Activated naive CD8-positive, alpha-beta T cell (primary cell): Measurements from ENCODE around the gene CTPS1.

Experiments used
- H3K27ac Mint-ChIP-seq: one replicate; pipeline ENCODE4 v1.8.0; 2021; ENCODE audit warnings: mixed read lengths
- H3K27me3 Mint-ChIP-seq: one replicate; pipeline ENCODE4 v1.8.0; 2021; ENCODE audit warnings: mixed read lengths
- H3K36me3 Mint-ChIP-seq: one replicate; pipeline ENCODE4 v1.8.0; 2021; ENCODE audit warnings: mixed read lengths
- H3K4me1 Mint-ChIP-seq: one replicate; pipeline ENCODE4 v1.8.0; 2021; ENCODE audit warnings: low read depth, mixed read lengths
- H3K4me3 Mint-ChIP-seq: one replicate; pipeline ENCODE4 v1.8.0; 2021; ENCODE audit warnings: mild to moderate bottlenecking, mixed read lengths
- H3K9me3 Mint-ChIP-seq: one replicate; pipeline ENCODE4 v1.8.0; 2021; ENCODE audit warnings: low read depth, mixed read lengths

CTPS1 gene

DNA sequence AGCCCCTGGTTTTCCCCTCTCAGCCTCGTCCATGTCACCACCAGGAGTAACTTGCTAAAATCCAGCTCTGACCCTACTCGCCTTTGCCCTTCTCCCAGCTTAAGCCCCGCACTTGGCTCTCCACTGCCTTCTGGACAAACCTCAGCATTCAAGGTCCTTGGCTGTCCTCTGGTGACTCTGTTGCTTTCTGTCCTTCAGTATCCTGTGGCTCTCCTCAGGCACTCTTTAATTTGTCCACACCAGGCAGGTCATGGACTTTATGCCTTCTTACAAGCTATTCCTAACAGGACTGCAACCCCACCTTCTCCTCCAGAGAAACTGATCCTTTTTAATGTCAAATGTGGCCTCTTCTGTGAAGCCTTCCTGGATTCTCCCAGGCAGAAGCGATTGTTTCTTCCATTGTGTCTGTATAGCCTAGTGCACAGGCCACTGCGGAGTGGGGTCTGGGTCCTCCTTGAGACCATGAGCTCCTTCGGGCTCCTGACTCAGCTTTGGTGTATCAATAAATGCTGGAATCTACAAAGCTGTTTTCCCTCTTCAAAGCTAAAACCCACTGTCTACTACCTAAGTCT lies 26.7 kb upstream of the CTPS1 start:
- H3K36me3 Mint-ChIP-seq: no peaks in the 10 kb centered on the region
- H3K9me3 Mint-ChIP-seq: no peaks in the 10 kb centered on the region
- H3K4me3 Mint-ChIP-seq: no peak overlapping the region
- H3K27me3 Mint-ChIP-seq: peaks cover 12% of the 10 kb centered on the region
- H3K4me1 Mint-ChIP-seq: no peaks in the 10 kb centered on the region
- H3K27ac Mint-ChIP-seq: no peak overlapping the region

DNA sequence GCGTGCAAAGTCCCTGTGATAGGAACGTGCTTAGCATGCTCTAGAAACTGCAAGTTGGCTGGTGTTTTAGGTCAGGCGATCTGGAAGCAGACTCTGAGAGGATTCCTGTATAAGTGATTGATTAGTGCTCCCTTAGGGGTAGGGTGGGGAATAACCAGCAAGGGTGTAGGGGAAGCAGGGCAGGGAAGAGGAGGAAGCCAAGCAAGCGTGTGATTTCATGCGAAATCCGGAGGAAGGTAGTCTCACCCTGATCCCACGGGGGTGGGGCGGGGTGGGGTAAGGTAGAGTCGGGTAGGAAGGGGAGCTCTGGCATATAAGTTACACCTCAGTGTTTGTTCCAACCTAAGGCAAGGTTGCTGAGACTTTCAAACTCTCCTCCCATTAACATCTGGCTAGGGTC lies 24.9 kb upstream of the CTPS1 start:
- Mint-ChIP-seq H3K9me3 (no peaks in the 10 kb centered on the region), H3K36me3 (no peaks in the 10 kb centered on the region), H3K27me3 (peaks cover 9% of the 10 kb centered on the region), H3K4me3 (no peak overlapping the region), H3K27ac (no peak overlapping the region), H3K4me1 (no peaks in the 10 kb centered on the region)

DNA sequence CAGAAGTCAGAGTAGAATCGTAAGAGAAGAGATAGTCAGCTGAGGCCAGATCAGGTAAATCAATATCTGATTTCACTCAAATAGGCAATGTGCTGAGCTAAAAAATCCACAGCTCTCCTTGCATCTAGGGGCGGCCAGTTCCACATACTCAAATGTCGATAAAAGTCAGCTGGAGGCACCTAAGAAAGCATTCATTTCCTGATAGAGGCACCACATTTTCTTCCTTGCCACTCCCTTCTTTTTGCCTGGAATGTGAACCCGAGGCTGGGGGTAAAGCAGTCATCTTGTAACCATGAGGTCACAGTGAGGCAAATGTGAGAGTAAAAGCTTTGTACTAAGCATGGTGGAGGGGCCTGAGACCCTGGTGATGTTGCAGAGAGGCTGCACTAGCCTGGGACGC lies 24.2 kb upstream of the CTPS1 start:
- no peak overlapping the region for H3K4me3 Mint-ChIP-seq
- H3K36me3 Mint-ChIP-seq: no peaks in the 10 kb centered on the region
- no peaks in the 10 kb centered on the region for H3K9me3 Mint-ChIP-seq
- no peak overlapping the region for H3K27ac Mint-ChIP-seq
- peaks cover 9% of the 10 kb centered on the region for H3K27me3 Mint-ChIP-seq
- H3K4me1 Mint-ChIP-seq: no peaks in the 10 kb centered on the region

DNA sequence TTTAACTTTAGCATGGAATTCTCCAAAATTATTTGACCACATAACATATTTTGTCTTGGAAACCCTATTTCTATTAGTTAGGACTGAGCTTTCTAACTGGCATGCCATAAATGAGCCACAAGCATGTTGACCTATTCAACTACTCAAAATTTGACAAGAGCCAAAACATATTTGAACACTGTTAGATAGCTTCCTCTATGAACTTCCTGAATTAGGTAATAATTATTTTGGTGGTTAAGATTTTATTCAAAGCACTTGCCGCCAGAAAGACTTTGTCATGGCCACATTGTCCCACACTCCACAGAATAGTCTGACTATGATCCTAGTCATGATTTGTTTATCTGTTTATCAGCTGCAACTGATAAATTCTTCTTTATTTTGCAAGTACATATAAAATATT lies 23.1 kb upstream of the CTPS1 start:
- Mint-ChIP-seq H3K27me3 (peaks cover 9% of the 10 kb centered on the region), H3K4me1 (no peaks in the 10 kb centered on the region), H3K36me3 (no peaks in the 10 kb centered on the region), H3K9me3 (no peaks in the 10 kb centered on the region), H3K27ac (no peak overlapping the region), H3K4me3 (no peak overlapping the region)

DNA sequence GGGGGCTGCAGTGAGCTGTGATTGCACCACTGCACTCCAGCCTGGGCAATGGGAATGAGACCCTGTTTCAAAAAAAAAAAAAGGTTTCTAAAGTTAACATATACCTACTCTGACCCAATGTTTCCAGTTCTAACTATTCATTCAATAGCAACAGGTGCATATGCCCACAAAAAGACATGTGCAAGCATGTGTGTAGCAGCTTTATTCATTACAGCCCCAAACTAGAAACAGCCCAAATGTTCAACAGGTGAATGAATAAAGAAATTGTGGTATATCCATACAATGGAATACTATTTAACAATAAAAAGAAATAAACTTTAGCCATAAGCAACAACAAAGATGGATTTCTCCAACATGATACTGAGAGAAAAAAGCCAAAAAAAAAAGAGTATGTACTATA lies 21.3 kb upstream of the CTPS1 start:
- no peaks in the 10 kb centered on the region for H3K4me1 Mint-ChIP-seq
- no peaks in the 10 kb centered on the region for H3K9me3 Mint-ChIP-seq
- no peak overlapping the region for H3K27ac Mint-ChIP-seq
- no peak overlapping the region for H3K4me3 Mint-ChIP-seq
- H3K27me3 Mint-ChIP-seq: peaks cover 9% of the 10 kb centered on the region
- H3K36me3 Mint-ChIP-seq: no peaks in the 10 kb centered on the region

DNA sequence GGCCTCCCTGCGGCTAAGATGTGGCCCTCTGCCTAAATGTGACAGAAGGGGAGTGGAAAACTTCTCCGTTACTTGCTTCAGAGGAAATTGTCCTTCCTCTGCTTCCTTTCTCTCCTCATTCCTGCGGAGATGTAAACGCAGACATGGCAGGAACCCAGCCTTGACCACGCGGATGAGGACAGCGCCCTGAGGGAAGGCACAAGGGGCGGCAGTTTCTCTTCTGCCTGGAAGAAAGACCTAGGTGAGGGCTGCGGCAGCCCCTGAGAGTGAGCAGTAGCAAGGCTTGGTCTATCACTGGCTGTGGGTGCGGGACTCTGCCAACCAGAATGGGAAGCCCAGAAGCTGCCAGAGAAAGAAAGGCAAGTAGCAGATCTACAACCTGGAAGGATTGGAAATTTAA lies 14.0 kb upstream of the CTPS1 start:
- Mint-ChIP-seq H3K4me3 (no peak overlapping the region), H3K4me1 (no peaks in the 10 kb centered on the region), H3K27ac (no peak overlapping the region), H3K27me3 (no peaks in the 10 kb centered on the region), H3K9me3 (no peaks in the 10 kb centered on the region), H3K36me3 (no peaks in the 10 kb centered on the region)

DNA sequence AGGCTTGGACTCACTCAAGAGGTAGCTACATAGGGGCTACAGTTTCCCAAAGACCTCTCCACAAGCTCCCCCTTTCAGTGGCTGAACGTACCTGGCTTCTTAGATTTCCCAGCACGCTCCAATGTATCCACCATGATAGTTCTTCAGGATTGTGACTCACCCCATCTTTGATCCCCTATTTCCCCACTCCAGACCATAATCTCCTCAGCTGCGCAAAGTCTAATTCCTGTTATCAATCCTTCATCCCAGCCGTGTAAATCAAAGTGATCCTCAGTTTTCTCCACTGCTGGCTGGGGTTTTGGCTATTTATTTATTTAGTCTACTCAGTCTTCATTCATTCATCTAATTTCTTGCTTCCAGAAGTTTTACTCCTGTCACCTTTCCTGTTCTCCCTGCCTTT lies 13.1 kb upstream of the CTPS1 start:
- Mint-ChIP-seq H3K9me3 (no peaks in the 10 kb centered on the region), H3K4me3 (no peak overlapping the region), H3K4me1 (no peaks in the 10 kb centered on the region), H3K36me3 (no peaks in the 10 kb centered on the region), H3K27ac (no peak overlapping the region), H3K27me3 (no peaks in the 10 kb centered on the region)

DNA sequence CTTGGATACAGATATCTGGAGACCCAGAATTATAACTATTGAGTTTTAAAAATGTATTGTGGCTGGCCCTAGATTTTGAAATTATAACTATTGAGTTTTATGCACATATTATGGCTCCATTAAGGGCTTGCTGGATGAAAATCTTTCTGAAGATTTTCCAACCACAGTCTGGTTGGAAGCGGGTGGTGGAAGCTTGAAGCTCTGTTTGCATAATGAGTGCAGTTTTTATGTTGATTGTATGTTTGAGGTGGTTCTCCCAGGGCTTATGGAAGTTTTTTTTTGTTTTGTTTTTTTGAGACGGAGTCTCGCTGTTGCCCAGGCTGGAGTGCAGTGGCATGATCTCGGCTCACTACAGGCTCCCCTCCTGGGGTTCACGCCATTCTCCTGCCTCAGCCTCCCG lies 10.1 kb upstream of the CTPS1 start:
- Mint-ChIP-seq H3K36me3 (no peaks in the 10 kb centered on the region), H3K4me1 (no peaks in the 10 kb centered on the region), H3K4me3 (no peak overlapping the region), H3K27ac (no peak overlapping the region), H3K9me3 (no peaks in the 10 kb centered on the region), H3K27me3 (peaks cover 1% of the 10 kb centered on the region)

DNA sequence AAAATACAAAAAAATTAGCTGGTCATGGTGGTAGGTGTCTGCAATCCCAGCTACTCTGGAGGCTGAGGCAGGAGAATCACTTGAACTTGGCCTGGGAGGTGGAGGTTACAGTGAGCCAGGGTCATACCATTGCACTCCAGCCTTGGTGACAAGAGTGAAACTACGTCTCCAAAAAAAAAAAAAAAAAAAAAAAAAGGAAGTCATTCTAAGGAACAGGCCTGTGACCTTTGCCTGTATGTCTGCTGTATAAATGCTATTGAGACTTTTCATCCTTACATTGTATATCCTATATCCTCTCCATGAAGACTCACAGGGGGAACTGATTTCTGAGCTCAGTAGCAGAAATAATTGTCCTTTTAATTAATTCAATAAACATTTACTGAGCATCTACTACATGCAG lies 7.5 kb upstream of the CTPS1 start:
- Mint-ChIP-seq H3K27me3 (peaks cover 1% of the 10 kb centered on the region), H3K9me3 (no peaks in the 10 kb centered on the region), H3K4me3 (no peak overlapping the region), H3K36me3 (no peaks in the 10 kb centered on the region), H3K27ac (no peak overlapping the region), H3K4me1 (no peaks in the 10 kb centered on the region)

DNA sequence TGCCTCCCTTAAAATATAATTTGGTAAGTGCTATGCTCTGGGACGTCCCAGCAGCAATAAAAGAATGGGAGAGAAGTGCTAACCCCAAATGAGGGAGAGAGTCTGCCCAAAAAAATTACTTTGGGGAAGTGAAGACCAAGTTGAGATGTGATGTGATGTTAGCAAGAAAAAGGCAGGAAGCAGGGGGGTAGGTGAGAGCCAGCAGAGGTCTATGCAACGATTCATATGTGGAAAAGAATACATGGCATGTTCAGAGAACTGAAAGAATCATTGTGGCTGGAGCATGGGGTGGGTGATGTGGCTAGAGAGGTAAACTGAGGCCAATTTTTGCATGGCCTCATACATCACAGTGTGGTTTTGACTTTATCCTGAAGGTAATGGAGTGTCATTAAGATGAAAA lies 5.6 kb upstream of the CTPS1 start:
- Mint-ChIP-seq H3K4me1 (peaks cover 2% of the 10 kb centered on the region), H3K27me3 (peaks cover 1% of the 10 kb centered on the region), H3K4me3 (no peak overlapping the region), H3K9me3 (no peaks in the 10 kb centered on the region), H3K27ac (no peak overlapping the region), H3K36me3 (no peaks in the 10 kb centered on the region)

DNA sequence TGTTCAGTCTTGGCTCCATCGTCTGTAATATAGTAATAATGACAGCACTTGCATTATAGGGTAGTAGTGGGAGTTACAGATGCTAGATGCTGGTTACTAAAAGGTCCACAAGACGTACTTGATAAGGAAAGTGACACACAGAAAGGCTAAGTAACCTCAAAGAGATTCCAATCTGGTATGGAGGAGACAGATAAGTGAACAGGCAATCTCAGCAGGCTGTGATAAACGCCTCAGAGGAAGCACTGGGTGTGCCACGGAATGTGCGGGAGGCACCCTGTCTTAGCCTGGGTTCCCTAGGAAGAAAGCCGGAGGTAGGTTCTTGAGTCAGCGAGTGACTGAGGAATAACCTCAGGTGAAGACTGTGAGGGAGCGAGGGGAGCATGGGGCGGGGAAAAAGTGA lies 4.6 kb upstream of the CTPS1 start:
- no peak overlapping the region for H3K27ac Mint-ChIP-seq
- H3K4me3 Mint-ChIP-seq: no peak overlapping the region
- H3K9me3 Mint-ChIP-seq: no peaks in the 10 kb centered on the region
- peaks cover 2% of the 10 kb centered on the region for H3K4me1 Mint-ChIP-seq
- H3K27me3 Mint-ChIP-seq: peaks cover 1% of the 10 kb centered on the region
- no peaks in the 10 kb centered on the region for H3K36me3 Mint-ChIP-seq

DNA sequence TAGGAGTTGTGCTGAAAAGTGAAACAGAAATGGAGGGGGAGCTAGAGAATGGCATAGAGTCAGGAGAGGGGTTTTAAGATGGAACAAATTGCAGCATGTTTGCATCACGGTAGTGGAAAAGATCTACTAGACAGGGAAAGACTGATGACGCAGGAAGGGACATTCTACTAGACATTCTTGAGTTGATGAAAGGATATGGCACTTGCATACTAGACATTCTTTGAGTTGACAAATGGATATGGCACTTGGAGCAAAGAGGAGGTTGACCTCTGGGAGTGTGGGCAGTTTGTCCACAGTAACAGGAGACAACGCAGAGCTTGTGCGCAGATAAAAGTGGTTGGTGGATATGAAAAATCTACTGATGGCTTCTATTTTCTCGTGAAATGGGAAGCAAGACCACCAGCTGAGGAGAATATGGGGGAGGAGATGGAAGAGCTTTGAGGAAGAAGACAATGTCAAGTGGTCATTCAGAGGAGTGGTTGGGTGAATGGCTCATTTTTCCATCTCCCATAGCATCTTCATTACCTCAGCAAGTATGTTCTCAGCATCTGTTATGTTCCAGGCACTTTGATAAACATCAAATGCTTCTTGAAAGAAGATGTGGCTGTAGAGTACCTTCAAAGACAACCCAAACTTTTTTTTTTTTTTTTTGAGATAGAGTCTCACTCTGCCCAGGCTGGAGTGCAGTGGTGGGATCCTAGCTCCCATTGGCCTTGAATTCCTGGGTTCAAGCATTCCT lies 2.4 kb upstream of the CTPS1 start:
- Mint-ChIP-seq H3K9me3 (no peaks in the 10 kb centered on the region), H3K36me3 (peaks cover 15% of the 10 kb centered on the region), H3K4me3 (peak overlapping the region; percentile 18), H3K27ac (no peak overlapping the region), H3K27me3 (peaks cover 1% of the 10 kb centered on the region), H3K4me1 (peaks cover 19% of the 10 kb centered on the region)

DNA sequence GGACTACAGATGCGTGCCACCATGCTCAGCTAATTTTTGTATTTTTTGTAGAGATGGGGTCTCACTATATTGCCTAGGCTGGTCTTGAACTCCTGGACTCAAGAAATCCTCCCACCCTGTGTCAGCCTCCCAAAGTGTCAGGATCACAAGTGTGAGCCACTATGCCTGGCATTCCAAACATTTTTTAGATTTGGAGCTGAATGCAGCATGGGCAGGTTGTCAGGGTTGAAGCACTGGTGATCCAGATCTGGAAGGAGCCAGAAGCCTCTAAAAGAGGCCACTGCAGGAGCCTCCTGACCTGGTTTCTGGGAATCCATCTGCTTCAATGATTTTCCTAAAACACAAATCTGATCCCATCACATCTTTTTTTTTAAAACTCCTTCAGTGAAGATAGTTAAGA lies 1.8 kb upstream of the CTPS1 start:
- H3K27me3 Mint-ChIP-seq: peaks cover 1% of the 10 kb centered on the region
- peaks cover 24% of the 10 kb centered on the region for H3K4me1 Mint-ChIP-seq
- H3K36me3 Mint-ChIP-seq: peaks cover 15% of the 10 kb centered on the region
- H3K27ac Mint-ChIP-seq: no peak overlapping the region
- peak overlapping the region; percentile 41 for H3K4me3 Mint-ChIP-seq
- no peaks in the 10 kb centered on the region for H3K9me3 Mint-ChIP-seq

DNA sequence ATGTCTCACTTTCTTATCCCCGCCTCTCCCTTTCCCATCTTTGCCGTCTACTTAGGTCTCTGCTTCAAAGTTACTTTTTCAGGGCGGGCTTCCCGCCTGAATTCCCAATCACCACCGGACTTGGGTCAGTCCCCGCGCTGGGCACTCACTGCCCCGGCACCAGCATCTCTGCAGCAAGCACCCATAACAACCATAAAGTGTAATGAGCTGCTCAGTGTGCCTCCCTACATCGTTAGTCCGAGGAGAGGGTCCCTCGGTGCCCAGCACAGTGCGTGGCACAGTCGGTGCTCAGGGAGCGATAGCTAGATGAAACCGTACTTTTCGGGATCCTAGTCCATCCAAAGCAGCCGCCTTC lies 633 bp upstream of the CTPS1 start:
- Mint-ChIP-seq H3K27me3 (no peaks in the 10 kb centered on the region), H3K4me1 (peaks cover 34% of the 10 kb centered on the region), H3K9me3 (no peaks in the 10 kb centered on the region), H3K27ac (peak overlapping the region; percentile 92), H3K4me3 (peak overlapping the region; percentile 84), H3K36me3 (peaks cover 17% of the 10 kb centered on the region)

DNA sequence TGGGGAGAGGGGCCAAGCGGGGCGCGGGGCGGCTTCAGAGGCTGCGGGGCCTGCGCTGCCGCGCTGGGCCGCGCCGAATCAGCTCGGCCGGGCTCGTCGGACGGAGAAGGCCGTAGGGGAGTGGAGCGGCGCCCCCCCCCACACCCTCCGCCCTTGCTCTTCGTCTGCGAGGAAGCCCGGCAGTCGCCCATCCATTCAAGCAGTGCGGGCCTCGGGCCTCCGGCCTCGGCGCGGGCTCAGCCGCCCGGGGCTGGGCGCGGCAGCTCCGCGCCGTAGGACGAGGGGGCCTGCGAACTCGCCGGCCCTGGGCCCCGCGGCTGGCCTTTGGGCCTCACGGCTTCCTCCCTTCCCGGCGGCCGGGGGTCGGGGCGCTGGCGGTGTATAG lies 564 bp downstream of the CTPS1 start:
- peak overlapping the region; percentile 99 for H3K27ac Mint-ChIP-seq
- peaks cover 25% of the 10 kb centered on the region for H3K36me3 Mint-ChIP-seq
- peaks cover 42% of the 10 kb centered on the region for H3K4me1 Mint-ChIP-seq
- no peaks in the 10 kb centered on the region for H3K9me3 Mint-ChIP-seq
- H3K27me3 Mint-ChIP-seq: no peaks in the 10 kb centered on the region
- H3K4me3 Mint-ChIP-seq: peak overlapping the region; percentile 98

DNA sequence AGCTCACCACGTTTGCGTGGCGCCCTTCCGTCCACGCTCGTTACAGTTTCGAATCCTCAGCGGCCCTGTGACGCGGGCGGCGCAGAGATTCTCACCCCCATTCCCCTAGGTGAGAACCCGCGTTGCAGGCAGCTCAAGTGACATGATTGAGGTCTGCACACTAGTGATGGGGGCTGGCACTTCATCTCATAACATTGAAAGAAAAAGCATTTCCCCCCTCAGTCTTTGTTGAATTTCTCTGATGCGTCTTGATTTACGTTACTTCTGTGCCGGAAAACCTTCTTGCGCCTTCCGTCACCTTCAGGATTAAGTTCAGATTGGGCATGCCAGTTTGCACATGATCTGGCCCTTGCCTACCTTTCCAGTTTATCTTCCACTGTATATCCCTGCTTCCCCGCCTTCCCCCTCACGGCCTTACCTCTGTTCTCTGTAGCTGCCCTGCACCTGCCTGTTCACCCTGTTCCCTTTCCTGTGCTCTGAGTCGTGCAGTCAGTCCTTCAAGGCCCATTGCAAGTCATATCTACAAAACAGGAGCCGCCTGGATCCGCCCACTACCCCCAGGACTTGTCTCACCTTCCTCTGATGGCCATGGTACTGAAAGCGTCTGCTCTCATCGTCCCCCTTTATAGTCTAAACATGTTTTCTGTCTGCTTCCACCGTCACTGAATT lies 1.1 kb downstream of the CTPS1 start:
- Mint-ChIP-seq H3K9me3 (no peaks in the 10 kb centered on the region), H3K27ac (peak overlapping the region; percentile 99), H3K4me1 (peaks cover 45% of the 10 kb centered on the region), H3K4me3 (peak overlapping the region; percentile 98), H3K36me3 (peaks cover 25% of the 10 kb centered on the region), H3K27me3 (no peaks in the 10 kb centered on the region)
